Mesendoderm (in vitro differentiated cells): ENCODE data around the gene PIGW.
"Not testable (repeated sequence)": the region's sequence is repeated elsewhere in the genome, so short reads cannot be mapped to it uniquely, and the experiment has no call there.

Experiments
- DNase-seq: peaks from one replicate; pipeline ENCODE4 v3.0.0; 2013
- H2AK5ac ChIP-seq: 2 replicates; pipeline ENCODE4 v1.6.1; 2013; ENCODE audit warnings: low read length, inconsistent platforms
- H2BK120ac ChIP-seq: 2 replicates; pipeline ENCODE4 v1.6.1; 2013; ENCODE audit warnings: low read depth, mild to moderate bottlenecking, low read length, moderate library complexity, mixed read lengths
- H2BK15ac ChIP-seq: replicated peaks from 2 replicates; pipeline ENCODE4 v1.6.1; 2013; ENCODE audit warnings: low read depth, mild to moderate bottlenecking, moderate library complexity
- H2BK5ac ChIP-seq: 2 replicates; pipeline ENCODE4 v1.6.1; 2013; ENCODE audit warnings: low read length, inconsistent platforms
- H3K18ac ChIP-seq: 2 replicates; pipeline ENCODE4 v1.6.1; 2013; ENCODE audit warnings: mild to moderate bottlenecking, low read length, mixed read lengths
- H3K23ac ChIP-seq: one replicate; pipeline ENCODE4 v1.6.1; 2013; ENCODE audit warnings: low read length
- H3K27ac ChIP-seq: 2 replicates; pipeline ENCODE4 v1.5.1; 2013; ENCODE audit warnings: low read depth, mild to moderate bottlenecking, inconsistent platforms, low read length, moderate library complexity
- H3K27me3 ChIP-seq: 2 replicates; pipeline ENCODE4 v1.6.1; 2013; ENCODE audit warnings: low read length, control low read depth, mild to moderate bottlenecking, inconsistent platforms; ENCODE audit not compliant: insufficient read depth, poor library complexity
- H3K36me3 ChIP-seq: 2 replicates; pipeline ENCODE4 v1.6.1; 2013; ENCODE audit warnings: low read length, inconsistent platforms; ENCODE audit not compliant: control insufficient read depth, insufficient read depth
- H3K4ac ChIP-seq: one replicate; pipeline ENCODE4 v1.6.1; 2013; ENCODE audit warnings: low read depth, mild to moderate bottlenecking, low read length, moderate library complexity
- H3K4me1 ChIP-seq: 2 replicates; pipeline ENCODE4 v1.6.1; 2013; ENCODE audit warnings: low read depth, low read length, inconsistent platforms; ENCODE audit not compliant: control insufficient read depth
- H3K4me2 ChIP-seq: 2 replicates; pipeline ENCODE4 v1.6.1; 2013; ENCODE audit warnings: low read length
- H3K4me3 ChIP-seq: 2 replicates; pipeline ENCODE4 v1.5.1; 2013; ENCODE audit warnings: mild to moderate bottlenecking, low read length
- H3K56ac ChIP-seq: one replicate; pipeline ENCODE4 v1.6.1; 2013; ENCODE audit warnings: low read length
- H3K79me1 ChIP-seq: 2 replicates; pipeline ENCODE4 v1.6.1; 2013; ENCODE audit warnings: low read length, inconsistent platforms
- H3K79me2 ChIP-seq: 2 replicates; pipeline ENCODE4 v1.6.1; 2013; ENCODE audit warnings: mild to moderate bottlenecking, low read length; ENCODE audit not compliant: control insufficient read depth, insufficient read depth
- H3K9ac ChIP-seq: 2 replicates; pipeline ENCODE4 v1.6.1; 2013; ENCODE audit warnings: low read length, inconsistent platforms
- H4K5ac ChIP-seq: one replicate; pipeline ENCODE4 v1.6.1; 2013; ENCODE audit warnings: low read length
- H4K8ac ChIP-seq: one replicate; pipeline ENCODE4 v1.6.1; 2013; ENCODE audit warnings: low read depth, mild to moderate bottlenecking, control low read depth, low read length, moderate library complexity
- WGBS: extraction: QIAGEN DNeasy Blood & Tissue Kit; methylation state at CpG from one replicate; pipeline ENCODE4 v1.1.7; 2013; ENCODE audit warnings: low lambda C conversion rate, missing lambda C conversion rate; ENCODE audit not compliant: insufficient coverage; ENCODE audit errors: extremely low coverage; 5-methylcytosine and 5-hydroxymethylcytosine counted together

Gene PIGW

DNA sequence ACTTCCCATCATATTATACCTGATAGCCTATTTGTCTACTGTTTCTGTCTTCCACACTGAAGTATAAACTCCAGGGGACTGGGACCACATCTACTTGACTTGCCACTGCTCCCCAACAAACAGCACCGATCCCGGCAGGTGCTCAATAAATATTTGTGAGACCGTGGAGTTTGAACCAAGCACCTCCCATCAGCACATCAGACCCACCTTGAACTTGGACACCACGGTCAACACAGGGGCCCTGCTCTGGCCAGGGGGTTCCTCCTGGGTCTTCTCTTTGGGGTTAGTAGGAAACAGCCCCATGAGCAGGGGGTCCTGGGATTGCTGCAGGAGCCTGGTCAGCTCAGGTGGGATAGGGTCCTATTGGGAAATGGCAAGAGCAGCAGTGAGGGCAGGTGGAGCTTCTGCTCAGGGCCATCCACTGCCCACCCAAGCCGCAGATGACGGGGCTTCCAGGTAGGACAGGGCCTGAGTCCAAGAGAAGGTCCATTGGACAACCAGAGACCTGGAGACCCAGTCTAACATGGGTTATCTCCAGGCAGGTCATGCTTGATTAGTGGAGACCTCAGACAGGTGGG, 28.4 kb upstream of the PIGW start:
- no peak overlapping the region for H3K18ac ChIP-seq
- H3K4me1 ChIP-seq, result no peaks in the 10 kb centered on the region
- H3K9ac ChIP-seq, result no peak overlapping the region
- H4K5ac ChIP-seq, result no peak overlapping the region
- no peak overlapping the region for H3K23ac ChIP-seq
- H2BK120ac ChIP-seq, result no peak overlapping the region
- peaks cover 37% of the 10 kb centered on the region for H3K36me3 ChIP-seq
- H4K8ac ChIP-seq, result no peak overlapping the region
- no peaks in the 10 kb centered on the region for H3K79me2 ChIP-seq
- no CpG with 5 or more reads among the region's 6 CpGs for WGBS
- no peaks in the 10 kb centered on the region for H3K79me1 ChIP-seq
- H3K4me2 ChIP-seq, result no peak overlapping the region
- H3K4me3 ChIP-seq, result no peak overlapping the region
- H3K4ac ChIP-seq, result no peak overlapping the region
- H2BK5ac ChIP-seq, result no peak overlapping the region
- no peaks in the 10 kb centered on the region for H3K27me3 ChIP-seq
- H2BK15ac ChIP-seq, result no peak overlapping the region
- DNase-seq, result no peak
- no peak overlapping the region for H2AK5ac ChIP-seq
- no peak overlapping the region for H3K56ac ChIP-seq
- no peak overlapping the region for H3K27ac ChIP-seq

DNA sequence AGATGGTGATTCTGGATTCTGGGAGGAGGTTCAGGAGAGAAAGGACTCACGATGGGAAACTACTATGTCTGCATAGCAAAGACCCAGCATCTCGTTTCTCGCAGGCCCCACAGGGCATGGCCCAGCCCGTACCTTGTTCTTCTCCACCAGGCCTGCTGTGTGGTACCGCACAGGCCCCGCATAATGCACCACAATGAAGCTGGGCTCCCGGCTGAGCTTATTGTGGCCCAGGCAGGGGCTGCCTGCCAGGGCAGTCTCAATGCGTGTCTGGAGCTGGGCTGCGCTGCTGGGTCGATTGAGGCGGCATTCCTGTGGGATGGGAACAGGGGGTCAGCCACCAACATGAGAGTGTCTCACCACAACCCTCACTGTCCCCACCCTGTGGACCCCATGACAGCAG, 28.0 kb upstream of the PIGW start:
- Histone ChIP-seq H2BK15ac (no peak overlapping the region), H3K4me3 (no peak overlapping the region), H2BK5ac (no peak overlapping the region), H3K27me3 (no peaks in the 10 kb centered on the region), H4K5ac (no peak overlapping the region), H3K4me2 (no peak overlapping the region), H4K8ac (no peak overlapping the region), H3K27ac (no peak overlapping the region), H2AK5ac (no peak overlapping the region), H3K4ac (no peak overlapping the region), H3K18ac (no peak overlapping the region), H3K9ac (no peak overlapping the region), H3K56ac (no peak overlapping the region), H3K4me1 (no peaks in the 10 kb centered on the region), H2BK120ac (no peak overlapping the region), H3K23ac (no peak overlapping the region), H3K79me1 (no peaks in the 10 kb centered on the region), H3K36me3 (peaks cover 37% of the 10 kb centered on the region), H3K79me2 (no peaks in the 10 kb centered on the region)
- DNase-seq, result no peak
- WGBS, result no CpG with 5 or more reads among the region's 11 CpGs

DNA sequence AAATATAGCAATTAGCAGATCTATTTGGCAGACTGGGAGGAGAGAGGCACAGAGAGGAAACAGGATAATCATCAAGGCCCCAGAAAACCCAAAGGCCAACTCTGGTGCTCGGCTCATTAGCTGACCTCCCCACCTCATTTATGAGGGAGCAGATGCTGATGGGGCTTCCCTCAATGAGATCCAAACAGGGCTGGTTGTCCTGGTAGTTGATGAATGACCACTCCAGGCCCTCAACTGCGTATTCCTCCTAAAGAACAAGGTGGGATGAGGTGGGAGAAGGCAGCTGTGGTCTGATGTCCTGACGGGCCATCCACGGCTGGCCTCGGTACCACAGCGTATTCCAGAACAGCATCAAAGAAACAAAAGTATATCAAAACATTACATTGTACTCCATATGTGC, 27.5 kb upstream of the PIGW start:
- Histone ChIP-seq H3K4me3 (no peak overlapping the region), H3K79me1 (no peaks in the 10 kb centered on the region), H3K79me2 (no peaks in the 10 kb centered on the region), H3K23ac (no peak overlapping the region), H3K36me3 (peaks cover 37% of the 10 kb centered on the region), H3K56ac (no peak overlapping the region), H3K27me3 (no peaks in the 10 kb centered on the region), H2AK5ac (no peak overlapping the region), H2BK120ac (no peak overlapping the region), H2BK5ac (no peak overlapping the region), H3K4me2 (no peak overlapping the region), H3K9ac (no peak overlapping the region), H3K4ac (no peak overlapping the region), H4K5ac (no peak overlapping the region), H3K27ac (no peak overlapping the region), H4K8ac (no peak overlapping the region), H3K18ac (no peak overlapping the region), H2BK15ac (no peak overlapping the region), H3K4me1 (no peaks in the 10 kb centered on the region)
- no CpG with 5 or more reads among the region's 6 CpGs for WGBS
- DNase-seq, result no peak

DNA sequence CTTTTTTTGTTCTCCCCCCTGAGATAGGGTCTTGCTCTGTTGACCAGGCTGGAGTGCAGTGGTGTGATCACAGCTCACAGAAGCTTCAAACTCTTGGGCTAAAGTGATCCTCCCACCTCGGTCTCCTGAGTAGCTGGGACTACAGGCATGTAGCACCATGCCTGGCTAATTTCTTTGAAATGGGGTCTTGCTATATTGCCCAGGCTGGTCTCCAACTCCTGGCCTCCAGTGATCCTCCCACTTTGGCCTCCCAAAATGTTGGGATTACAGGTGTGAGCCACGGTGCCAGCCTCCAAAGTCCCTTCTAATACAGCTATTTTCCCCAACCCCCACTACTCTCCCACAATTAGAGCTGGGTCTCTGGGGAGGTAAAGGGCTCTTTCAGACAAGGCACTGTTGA, 26.3 kb upstream of the PIGW start:
- H3K56ac ChIP-seq, H3K79me1 ChIP-seq, H2AK5ac ChIP-seq, H3K4me3 ChIP-seq, H3K27ac ChIP-seq, H4K5ac ChIP-seq, H3K23ac ChIP-seq, H4K8ac ChIP-seq, H2BK5ac ChIP-seq, H2BK120ac ChIP-seq, H3K4me1 ChIP-seq, DNase-seq, H3K27me3 ChIP-seq, H3K4ac ChIP-seq, H3K9ac ChIP-seq, H2BK15ac ChIP-seq, H3K79me2 ChIP-seq, H3K4me2 ChIP-seq, H3K18ac ChIP-seq: not testable (repeated sequence)
- no CpG with 5 or more reads among the region's 2 CpGs for WGBS
- H3K36me3 ChIP-seq, result peaks cover 35% of the 10 kb centered on the region

DNA sequence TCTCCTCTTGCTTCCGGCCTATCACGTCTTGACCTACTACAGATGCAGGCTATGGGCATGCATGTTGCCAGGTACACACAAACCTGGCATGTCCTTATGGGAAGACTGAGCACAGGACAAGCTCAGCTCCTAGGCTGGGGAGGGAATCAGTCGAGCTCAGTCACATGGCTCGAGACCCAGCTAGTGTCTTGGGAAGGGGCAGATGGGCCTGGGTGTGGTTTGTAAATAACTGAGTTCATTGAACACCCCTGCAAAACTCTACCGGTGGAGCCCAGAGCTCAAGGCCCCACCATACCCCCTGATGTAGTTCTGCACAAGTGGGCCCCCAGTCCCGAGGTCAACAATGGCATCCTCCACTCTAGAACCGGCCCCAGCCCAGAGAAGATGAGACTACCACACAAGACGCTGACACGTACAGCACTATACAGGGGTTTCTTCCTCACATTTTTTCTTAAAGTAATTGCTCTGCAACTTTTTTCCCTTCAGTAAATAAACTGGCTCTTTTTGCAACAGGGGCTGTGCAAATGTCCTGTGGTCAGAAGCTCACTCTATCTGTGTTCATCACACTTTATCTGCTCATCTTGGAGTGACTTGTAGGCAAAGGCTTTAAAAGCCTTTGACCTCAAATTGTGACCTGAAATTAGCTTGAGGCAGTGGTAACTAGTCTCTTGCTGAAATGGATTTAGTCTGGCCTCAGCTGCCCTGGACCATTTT, 25.4 kb upstream of the PIGW start:
- Histone ChIP-seq H2BK15ac (no peak overlapping the region), H3K4ac (no peak overlapping the region), H3K23ac (no peak overlapping the region), H4K5ac (no peak overlapping the region), H2AK5ac (no peak overlapping the region), H4K8ac (no peak overlapping the region), H3K27me3 (no peaks in the 10 kb centered on the region), H3K4me3 (no peak overlapping the region), H3K27ac (no peak overlapping the region), H3K79me1 (no peaks in the 10 kb centered on the region), H2BK5ac (no peak overlapping the region), H3K79me2 (no peaks in the 10 kb centered on the region), H3K4me1 (no peaks in the 10 kb centered on the region), H2BK120ac (no peak overlapping the region), H3K9ac (no peak overlapping the region), H3K56ac (no peak overlapping the region), H3K18ac (no peak overlapping the region), H3K4me2 (no peak overlapping the region), H3K36me3 (peaks cover 27% of the 10 kb centered on the region)
- no peak for DNase-seq
- WGBS, result no CpG with 5 or more reads among the region's 9 CpGs

DNA sequence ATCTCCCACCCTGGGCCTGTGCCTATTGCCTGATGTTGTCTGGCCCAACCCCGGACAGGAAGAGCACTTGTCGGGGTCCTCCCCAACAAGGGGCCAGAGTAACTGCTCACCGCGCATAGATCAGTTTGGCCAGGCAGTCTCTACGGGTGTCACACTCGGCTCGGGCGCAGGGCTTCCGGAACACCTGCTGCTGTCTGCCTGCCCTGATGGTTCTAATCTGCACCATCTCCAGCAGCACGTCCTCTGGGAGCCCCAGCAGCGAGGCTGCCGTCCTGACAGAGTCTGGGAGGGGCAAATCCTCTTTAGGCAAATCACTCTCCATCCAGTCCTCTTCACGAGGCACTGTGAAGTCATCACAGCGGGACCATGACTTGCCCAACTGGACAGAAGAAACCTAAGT, 24.2 kb upstream of the PIGW start:
- H3K36me3 ChIP-seq, result peaks cover 23% of the 10 kb centered on the region
- no peaks in the 10 kb centered on the region for H3K79me2 ChIP-seq
- H3K4me3 ChIP-seq, result no peak overlapping the region
- H4K5ac ChIP-seq, result no peak overlapping the region
- no peak overlapping the region for H3K27ac ChIP-seq
- no peak overlapping the region for H3K9ac ChIP-seq
- H3K27me3 ChIP-seq, result no peaks in the 10 kb centered on the region
- WGBS, result no CpG with 5 or more reads among the region's 14 CpGs
- no peaks in the 10 kb centered on the region for H3K79me1 ChIP-seq
- no peak overlapping the region for H2AK5ac ChIP-seq
- no peak for DNase-seq
- H3K18ac ChIP-seq, result no peak overlapping the region
- H2BK15ac ChIP-seq, result no peak overlapping the region
- no peak overlapping the region for H4K8ac ChIP-seq
- H2BK120ac ChIP-seq, result no peak overlapping the region
- H3K4me2 ChIP-seq, result no peak overlapping the region
- no peak overlapping the region for H3K4ac ChIP-seq
- H3K56ac ChIP-seq, result no peak overlapping the region
- H3K23ac ChIP-seq, result no peak overlapping the region
- H3K4me1 ChIP-seq, result no peaks in the 10 kb centered on the region
- no peak overlapping the region for H2BK5ac ChIP-seq
